ENCODE data around the gene TAF15.

TAF15 gene

DNA sequence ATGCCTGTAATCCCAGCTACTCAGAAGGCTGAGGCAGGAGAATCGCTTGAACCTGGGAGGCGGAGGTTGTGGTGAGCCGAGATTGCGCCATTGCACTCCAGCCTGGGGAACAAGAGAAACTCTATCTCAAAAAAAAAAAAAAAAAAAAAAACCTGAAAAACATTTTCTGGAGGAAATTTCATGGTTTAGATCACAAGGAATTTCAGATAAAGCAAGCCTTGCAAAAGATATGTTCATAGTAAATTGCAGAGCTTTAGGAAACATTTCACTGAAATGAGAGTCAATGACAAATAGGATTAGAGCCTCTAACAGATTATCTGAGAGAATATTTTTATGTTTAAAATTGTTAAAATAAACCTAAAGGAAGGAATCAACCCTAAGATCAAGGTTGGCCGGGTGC is 3.2 kb downstream of the TAF15 start:
- H2BK120ac ChIP-seq (ENCODE audit: low read depth, low read length) = no peak overlapping the region
- H4K5ac ChIP-seq (ENCODE audit: low read length) = no peak overlapping the region
- H3K27ac ChIP-seq (ENCODE audit: low read depth, low read length) = no peak overlapping the region
- H3K56ac ChIP-seq (ENCODE audit: low read length) = no peak overlapping the region
- H3K4me2 ChIP-seq (ENCODE audit: low read length) = no peak overlapping the region
- H3K27me3 ChIP-seq (ENCODE audit: insufficient read depth, low read length, poor library complexity) = no peaks in the 10 kb centered on the region
- WGBS (ENCODE audit: extremely low coverage, insufficient coverage, low lambda C conversion rate) = no CpG with 5 or more reads among the region's 5 CpGs
- H4K8ac ChIP-seq (ENCODE audit: low read depth, low read length) = no peak overlapping the region
- H3K79me1 ChIP-seq (ENCODE audit: low read length) = peaks cover 7% of the 10 kb centered on the region
- H3K18ac ChIP-seq (ENCODE audit: low read length) = no peak overlapping the region
- no peak overlapping the region for H3K4me3 ChIP-seq (ENCODE audit: low read length)
- H2AK5ac ChIP-seq (ENCODE audit: low read length) = no peak overlapping the region
- no peaks in the 10 kb centered on the region for H3K36me3 ChIP-seq (ENCODE audit: control insufficient read depth, insufficient read depth, low read length)
- no peak for DNase-seq
- H2BK15ac ChIP-seq (replicated peaks; ENCODE audit: low read depth) = no peak overlapping the region
- H2BK5ac ChIP-seq (ENCODE audit: low read length) = no peak overlapping the region
- H3K4me1 ChIP-seq (ENCODE audit: control insufficient read depth, low read depth, low read length) = no peaks in the 10 kb centered on the region
- no peak overlapping the region for H3K4ac ChIP-seq (ENCODE audit: low read depth, low read length)
- H3K23ac ChIP-seq (ENCODE audit: low read length) = no peak overlapping the region
- H3K79me2 ChIP-seq (ENCODE audit: control insufficient read depth, insufficient read depth, low read length) = peaks cover 52% of the 10 kb centered on the region
- H3K9ac ChIP-seq (ENCODE audit: low read length) = no peak overlapping the region

DNA sequence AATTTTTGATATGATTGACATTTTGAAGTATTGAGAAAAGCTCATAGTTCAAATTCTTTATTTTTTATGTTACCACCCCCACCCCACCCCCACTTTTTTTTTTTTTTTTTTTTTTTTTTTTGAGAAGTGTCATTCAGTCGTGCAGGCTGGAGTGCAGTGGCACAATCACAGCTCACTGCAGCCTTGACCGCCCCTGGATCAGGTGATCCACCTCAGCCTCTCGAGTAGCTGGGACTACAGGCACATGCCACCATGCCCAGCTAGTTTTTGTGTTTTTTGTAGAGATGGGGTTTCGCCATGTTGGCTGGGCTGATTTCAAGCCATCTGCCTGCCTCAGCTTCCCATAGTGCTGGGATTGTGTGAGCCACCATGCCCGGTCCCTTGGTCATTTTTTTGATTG is 7.4 kb downstream of the TAF15 start:
- Histone ChIP-seq H2BK120ac (ENCODE audit: low read depth, low read length) (no peak overlapping the region), H2BK5ac (ENCODE audit: low read length) (no peak overlapping the region), H3K23ac (ENCODE audit: low read length) (no peak overlapping the region), H3K4me3 (ENCODE audit: low read length) (no peak overlapping the region), H2BK15ac (replicated peaks; ENCODE audit: low read depth) (no peak overlapping the region), H3K27me3 (ENCODE audit: insufficient read depth, low read length, poor library complexity) (no peaks in the 10 kb centered on the region), H3K4ac (ENCODE audit: low read depth, low read length) (no peak overlapping the region), H3K56ac (ENCODE audit: low read length) (no peak overlapping the region), H2AK5ac (ENCODE audit: low read length) (no peak overlapping the region), H3K79me1 (ENCODE audit: low read length) (peaks cover 5% of the 10 kb centered on the region), H4K5ac (ENCODE audit: low read length) (no peak overlapping the region), H3K36me3 (ENCODE audit: control insufficient read depth, insufficient read depth, low read length) (no peaks in the 10 kb centered on the region), H4K8ac (ENCODE audit: low read depth, low read length) (no peak overlapping the region), H3K4me2 (ENCODE audit: low read length) (no peak overlapping the region), H3K79me2 (ENCODE audit: control insufficient read depth, insufficient read depth, low read length) (peaks cover 37% of the 10 kb centered on the region), H3K18ac (ENCODE audit: low read length) (no peak overlapping the region), H3K4me1 (ENCODE audit: control insufficient read depth, low read depth, low read length) (no peaks in the 10 kb centered on the region), H3K27ac (ENCODE audit: low read depth, low read length) (no peak overlapping the region), H3K9ac (ENCODE audit: low read length) (no peak overlapping the region)
- no CpG with 5 or more reads among the region's 5 CpGs for WGBS (ENCODE audit: extremely low coverage, insufficient coverage, low lambda C conversion rate)
- no peak for DNase-seq

DNA sequence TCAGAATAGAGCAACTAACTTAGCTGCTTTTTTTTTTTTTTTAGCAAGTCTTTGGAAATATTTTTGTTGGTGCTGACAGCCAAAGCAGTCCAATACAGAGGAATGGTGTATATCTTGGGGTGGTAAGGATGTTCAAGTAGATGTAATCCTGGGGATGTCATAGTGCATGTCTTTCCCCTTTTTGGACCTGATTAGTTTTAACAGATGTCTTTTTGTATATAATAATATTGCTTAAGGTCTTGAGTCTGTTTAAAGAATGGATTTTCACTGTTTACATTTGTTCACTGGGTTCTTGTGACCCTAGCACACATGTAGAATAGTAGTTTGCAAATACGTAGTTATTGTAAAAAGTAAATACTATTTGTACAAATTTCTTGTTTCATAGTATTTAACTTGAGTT is 7.9 kb downstream of the TAF15 start:
- Histone ChIP-seq H3K4me3 (ENCODE audit: low read length) (no peak overlapping the region), H3K9ac (ENCODE audit: low read length) (no peak overlapping the region), H3K4ac (ENCODE audit: low read depth, low read length) (no peak overlapping the region), H4K8ac (ENCODE audit: low read depth, low read length) (no peak overlapping the region), H3K23ac (ENCODE audit: low read length) (no peak overlapping the region), H3K36me3 (ENCODE audit: control insufficient read depth, insufficient read depth, low read length) (no peaks in the 10 kb centered on the region), H3K27me3 (ENCODE audit: insufficient read depth, low read length, poor library complexity) (no peaks in the 10 kb centered on the region), H3K56ac (ENCODE audit: low read length) (no peak overlapping the region), H3K18ac (ENCODE audit: low read length) (no peak overlapping the region), H2AK5ac (ENCODE audit: low read length) (no peak overlapping the region), H3K79me2 (ENCODE audit: control insufficient read depth, insufficient read depth, low read length) (peaks cover 32% of the 10 kb centered on the region), H2BK15ac (replicated peaks; ENCODE audit: low read depth) (no peak overlapping the region), H4K5ac (ENCODE audit: low read length) (no peak overlapping the region), H2BK5ac (ENCODE audit: low read length) (no peak overlapping the region), H3K27ac (ENCODE audit: low read depth, low read length) (no peak overlapping the region), H3K79me1 (ENCODE audit: low read length) (peaks cover 4% of the 10 kb centered on the region), H2BK120ac (ENCODE audit: low read depth, low read length) (no peak overlapping the region), H3K4me2 (ENCODE audit: low read length) (no peak overlapping the region), H3K4me1 (ENCODE audit: control insufficient read depth, low read depth, low read length) (no peaks in the 10 kb centered on the region)
- no CpG with 5 or more reads among the region's 1 CpG for WGBS (ENCODE audit: extremely low coverage, insufficient coverage, low lambda C conversion rate)
- DNase-seq = no peak

DNA sequence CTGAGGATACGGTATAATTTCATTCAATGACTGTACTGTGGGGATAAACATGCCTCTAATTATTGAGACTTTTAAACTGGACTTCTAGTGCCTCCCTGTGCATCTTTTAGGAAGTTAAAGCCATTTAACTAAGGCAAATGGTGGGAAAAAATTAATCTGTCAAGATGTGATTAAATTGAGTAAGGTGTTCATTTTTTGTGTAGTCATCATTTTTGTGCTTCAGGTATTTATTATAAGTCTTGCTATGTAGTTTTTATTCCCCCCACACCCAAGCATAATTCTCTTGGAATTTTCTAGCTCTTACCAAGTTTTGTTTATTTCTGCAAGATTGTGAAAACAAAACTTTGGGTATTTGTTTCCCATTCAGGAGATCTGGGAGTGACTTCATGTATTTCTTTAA is 10.2 kb downstream of the TAF15 start:
- Histone ChIP-seq H4K5ac (ENCODE audit: low read length) (no peak overlapping the region), H3K9ac (ENCODE audit: low read length) (no peak overlapping the region), H3K4me3 (ENCODE audit: low read length) (no peak overlapping the region), H3K79me1 (ENCODE audit: low read length) (peaks cover 2% of the 10 kb centered on the region), H2BK120ac (ENCODE audit: low read depth, low read length) (no peak overlapping the region), H2BK15ac (replicated peaks; ENCODE audit: low read depth) (no peak overlapping the region), H3K27me3 (ENCODE audit: insufficient read depth, low read length, poor library complexity) (no peaks in the 10 kb centered on the region), H2BK5ac (ENCODE audit: low read length) (no peak overlapping the region), H3K56ac (ENCODE audit: low read length) (no peak overlapping the region), H3K4ac (ENCODE audit: low read depth, low read length) (no peak overlapping the region), H4K8ac (ENCODE audit: low read depth, low read length) (no peak overlapping the region), H3K4me1 (ENCODE audit: control insufficient read depth, low read depth, low read length) (no peaks in the 10 kb centered on the region), H3K4me2 (ENCODE audit: low read length) (no peak overlapping the region), H3K36me3 (ENCODE audit: control insufficient read depth, insufficient read depth, low read length) (peaks cover 2% of the 10 kb centered on the region), H3K18ac (ENCODE audit: low read length) (no peak overlapping the region), H3K23ac (ENCODE audit: low read length) (no peak overlapping the region), H2AK5ac (ENCODE audit: low read length) (no peak overlapping the region), H3K27ac (ENCODE audit: low read depth, low read length) (no peak overlapping the region), H3K79me2 (ENCODE audit: control insufficient read depth, insufficient read depth, low read length) (peaks cover 19% of the 10 kb centered on the region)
- WGBS (ENCODE audit: extremely low coverage, insufficient coverage, low lambda C conversion rate) = no CpG with 5 or more reads among the region's 1 CpG
- DNase-seq = no peak

- Histone ChIP-seq H2BK5ac (ENCODE audit: low read length) (no peak overlapping the region), H2AK5ac (ENCODE audit: low read length) (no peak overlapping the region), H3K27me3 (ENCODE audit: insufficient read depth, low read length, poor library complexity) (no peaks in the 10 kb centered on the region), H2BK120ac (ENCODE audit: low read depth, low read length) (no peak overlapping the region), H3K9ac (ENCODE audit: low read length) (no peak overlapping the region), H3K18ac (ENCODE audit: low read length) (no peak overlapping the region), H3K36me3 (ENCODE audit: control insufficient read depth, insufficient read depth, low read length) (peaks cover 3% of the 10 kb centered on the region), H4K8ac (ENCODE audit: low read depth, low read length) (no peak overlapping the region), H3K79me1 (ENCODE audit: low read length) (peaks cover 2% of the 10 kb centered on the region), H3K4ac (ENCODE audit: low read depth, low read length) (no peak overlapping the region), H3K4me1 (ENCODE audit: control insufficient read depth, low read depth, low read length) (no peaks in the 10 kb centered on the region), H3K79me2 (ENCODE audit: control insufficient read depth, insufficient read depth, low read length) (peaks cover 10% of the 10 kb centered on the region), H3K4me2 (ENCODE audit: low read length) (no peak overlapping the region), H3K56ac (ENCODE audit: low read length) (no peak overlapping the region), H3K23ac (ENCODE audit: low read length) (no peak overlapping the region), H3K27ac (ENCODE audit: low read depth, low read length) (no peak overlapping the region), H4K5ac (ENCODE audit: low read length) (no peak overlapping the region), H3K4me3 (ENCODE audit: low read length) (no peak overlapping the region), H2BK15ac (replicated peaks; ENCODE audit: low read depth) (no peak overlapping the region)
- 100% methylated on average over 1 of the region's 2 CpGs for WGBS (ENCODE audit: extremely low coverage, insufficient coverage, low lambda C conversion rate)
- DNase-seq = no peak
Observed at GRCh38 chr17:35821308-35821707, 12.0 kb downstream of the TAF15 start.

DNA sequence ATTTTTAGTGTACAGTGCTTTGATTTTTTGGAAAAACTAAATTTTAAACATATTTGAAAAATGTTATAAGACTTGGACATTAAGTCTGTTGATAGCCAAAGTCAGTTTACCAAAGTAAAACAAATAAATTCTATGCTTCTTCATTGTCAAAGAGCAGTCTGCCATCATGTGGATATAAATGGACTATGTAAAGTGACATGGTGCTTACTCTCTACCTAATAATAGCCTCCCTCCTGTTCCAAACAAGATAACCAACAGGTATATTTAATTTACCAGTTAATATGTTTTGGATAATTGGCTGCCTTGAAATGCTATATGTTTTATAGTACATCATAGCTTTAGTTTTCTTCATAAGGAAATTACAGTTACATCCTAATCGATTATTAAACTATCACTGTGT is 15.9 kb downstream of the TAF15 start:
- no peak overlapping the region for H2BK15ac ChIP-seq (replicated peaks; ENCODE audit: low read depth)
- no peak overlapping the region for H3K4ac ChIP-seq (ENCODE audit: low read depth, low read length)
- H3K4me2 ChIP-seq (ENCODE audit: low read length) = no peak overlapping the region
- no peak overlapping the region for H3K18ac ChIP-seq (ENCODE audit: low read length)
- no peak overlapping the region for H3K23ac ChIP-seq (ENCODE audit: low read length)
- H3K27ac ChIP-seq (ENCODE audit: low read depth, low read length) = no peak overlapping the region
- peaks cover 5% of the 10 kb centered on the region for H3K36me3 ChIP-seq (ENCODE audit: control insufficient read depth, insufficient read depth, low read length)
- H4K5ac ChIP-seq (ENCODE audit: low read length) = no peak overlapping the region
- no peaks in the 10 kb centered on the region for H3K4me1 ChIP-seq (ENCODE audit: control insufficient read depth, low read depth, low read length)
- WGBS (ENCODE audit: extremely low coverage, insufficient coverage, low lambda C conversion rate) = no CpG with 5 or more reads among the region's 1 CpG
- H3K4me3 ChIP-seq (ENCODE audit: low read length) = no peak overlapping the region
- DNase-seq = no peak
- H2AK5ac ChIP-seq (ENCODE audit: low read length) = no peak overlapping the region
- no peak overlapping the region for H2BK120ac ChIP-seq (ENCODE audit: low read depth, low read length)
- H2BK5ac ChIP-seq (ENCODE audit: low read length) = no peak overlapping the region
- H3K79me2 ChIP-seq (ENCODE audit: control insufficient read depth, insufficient read depth, low read length) = no peaks in the 10 kb centered on the region
- H3K27me3 ChIP-seq (ENCODE audit: insufficient read depth, low read length, poor library complexity) = no peaks in the 10 kb centered on the region
- H3K9ac ChIP-seq (ENCODE audit: low read length) = no peak overlapping the region
- H3K79me1 ChIP-seq (ENCODE audit: low read length) = peaks cover 2% of the 10 kb centered on the region
- H4K8ac ChIP-seq (ENCODE audit: low read depth, low read length) = no peak overlapping the region
- no peak overlapping the region for H3K56ac ChIP-seq (ENCODE audit: low read length)
